ENCODE measurements around the gene TMEM212.

GRCh38 chr3:171867981-171868380, 24.8 kb downstream of the TMEM212 start:
- TF ChIP-seq POLR2AphosphoS5 (IDR thresholded peaks at IDR 0.05; ENCODE audit: borderline replicate concordance, low read depth, low read length) (no peak), EZH2 (IDR thresholded peaks at IDR 0.05) (no peak), FOXP2 (optimal IDR thresholded peaks at IDR 0.05; ENCODE audit: control extremely low read depth, extremely low read length, insufficient read depth) (no peak)

Measured in SK-N-MC (cell line).